ENCODE measurements around the gene WDFY3. TPM values are rescaled to one million over a fixed set of nuclear protein-coding genes. Genes with fewer than 3 reads are reported as not detected.

WDFY3 gene
- total and polyA plus RNA-seq, 4 experiments from 2014 or later: 1.2 to 2.7 (median 2.1) TPM; not detected in 1

DNA sequence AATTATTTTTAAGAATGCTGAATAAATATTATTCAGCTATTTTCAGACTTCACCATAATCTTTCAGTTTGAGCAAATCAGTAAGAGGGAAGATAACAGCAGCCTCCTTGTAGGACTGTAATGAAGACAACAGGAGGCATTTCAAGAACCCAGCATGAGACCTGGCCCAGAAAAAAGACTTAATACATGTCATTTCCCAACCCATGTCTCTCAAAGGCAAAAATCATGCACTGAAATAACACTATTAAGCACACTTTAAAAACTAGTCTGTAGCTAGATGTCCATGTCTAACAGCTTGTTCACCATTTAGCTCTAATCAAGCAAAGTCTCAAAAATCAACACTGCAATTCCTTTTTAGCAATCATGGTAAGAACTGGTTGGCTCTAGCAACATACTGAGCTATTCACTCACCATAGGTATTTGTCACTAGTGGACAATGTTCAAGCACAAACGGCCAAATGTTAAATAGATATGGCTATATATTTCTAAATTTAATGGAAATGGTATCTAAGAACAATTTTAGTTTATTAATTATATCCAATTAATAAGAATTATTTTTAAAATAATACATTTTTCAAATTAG, 109.9 kb downstream of the WDFY3 start:
- Histone ChIP-seq H3K27me3 (ENCODE audit: insufficient read depth, low read length) (no peaks in the 10 kb centered on the region), H3K27ac (ENCODE audit: low read depth, low read length) (no peak overlapping the region), H3K9me3 (ENCODE audit: control insufficient read depth in 1 of 2, low read length in 2 of 2) (no peaks in the 10 kb centered on the region), H3K36me3 (ENCODE audit: insufficient read depth, low read length) (no peaks in the 10 kb centered on the region), H3K4me3 (ENCODE audit: low read length in 2 of 2) (no peak overlapping the region), H3K4me1 (ENCODE audit: insufficient read depth, low read length) (no peaks in the 10 kb centered on the region)
- Mint-ChIP-seq H3K4me3 (no peak overlapping the region), H3K36me3 (no peaks in the 10 kb centered on the region), H3K9me3 (no peaks in the 10 kb centered on the region), H3K27ac (no peak overlapping the region), H3K4me1 (no peaks in the 10 kb centered on the region), H3K27me3 (peaks cover 0 to 1% of the 10 kb centered on the region in 2 donors)
- POLR2A ChIA-PET (ENCODE audit: partially characterized antibody): no interaction called here
- intact Hi-C loops (cut with micrococcal nuclease): no loop called here
- CTCF ChIA-PET (ENCODE audit: partially characterized antibody): no interaction called here
- DNase-seq: no peak

GRCh38 chr4:84855774-84856173, 110.7 kb downstream of the WDFY3 start:
- H3K4me1 ChIP-seq (ENCODE audit: insufficient read depth, low read length): no peaks in the 10 kb centered on the region
- no peak overlapping the region for H3K4me3 ChIP-seq (ENCODE audit: low read length in 2 of 2)
- H3K9me3 ChIP-seq (ENCODE audit: control insufficient read depth in 1 of 2, low read length in 2 of 2): no peaks in the 10 kb centered on the region
- no peaks in the 10 kb centered on the region for H3K27me3 ChIP-seq (ENCODE audit: insufficient read depth, low read length)
- ChIA-PET CTCF (ENCODE audit: partially characterized antibody) (no interaction called here), POLR2A (ENCODE audit: partially characterized antibody) (no interaction called here)
- Mint-ChIP-seq H3K27ac (no peak overlapping the region), H3K27me3 (peaks cover 0 to 1% of the 10 kb centered on the region in 2 donors), H3K36me3 (no peaks in the 10 kb centered on the region), H3K9me3 (no peaks in the 10 kb centered on the region), H3K4me1 (no peaks in the 10 kb centered on the region), H3K4me3 (no peak overlapping the region)
- intact Hi-C loops (cut with micrococcal nuclease): no loop called here
- DNase-seq: no peak
- H3K36me3 ChIP-seq (ENCODE audit: insufficient read depth, low read length): no peaks in the 10 kb centered on the region
- no peak overlapping the region for H3K27ac ChIP-seq (ENCODE audit: low read depth, low read length)

DNA sequence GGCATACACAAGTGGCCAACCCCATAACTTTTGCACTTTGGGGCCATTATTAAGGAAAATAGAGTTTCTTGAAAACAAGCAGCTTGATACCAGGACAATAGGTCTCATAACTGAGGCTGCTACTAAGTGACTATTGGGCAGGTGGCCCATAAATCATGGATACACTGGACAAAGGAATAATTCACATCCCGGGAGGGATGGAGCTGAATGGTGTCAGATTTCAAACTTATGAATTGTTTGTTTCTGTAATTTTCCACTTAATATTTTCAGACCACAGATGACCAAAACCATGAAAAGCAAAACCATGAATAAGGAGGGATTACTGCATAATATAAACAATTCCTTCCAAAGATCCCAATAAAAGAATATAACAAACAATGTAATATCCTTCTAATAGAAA, 114.4 kb downstream of the WDFY3 start:
- intact Hi-C loops (cut with micrococcal nuclease): no loop called here
- ChIA-PET CTCF (ENCODE audit: partially characterized antibody) (no interaction called here), POLR2A (ENCODE audit: partially characterized antibody) (no interaction called here)

GRCh38 chr4:84849051-84849640, 117.3 kb downstream of the WDFY3 start:
- no peak for DNase-seq
- Mint-ChIP-seq H3K9me3 (peaks cover 0 to 2% (median 0%) of the 10 kb centered on the region in 8 donors), H3K27ac (peak overlapping the region in 1 of 7 donors; percentile 22), H3K36me3 (no peaks in the 10 kb centered on the region), H3K4me3 (no peak overlapping the region), H3K27me3 (no peaks in the 10 kb centered on the region), H3K4me1 (no peaks in the 10 kb centered on the region)
- Histone ChIP-seq H3K9me3 (ENCODE audit: control insufficient read depth in 1 of 2, low read length in 2 of 2) (no peaks in the 10 kb centered on the region), H3K4me3 (ENCODE audit: low read length in 2 of 2) (no peak overlapping the region), H3K36me3 (ENCODE audit: insufficient read depth, low read length) (no peaks in the 10 kb centered on the region), H3K27ac (ENCODE audit: low read depth, low read length) (no peak overlapping the region), H3K27me3 (ENCODE audit: insufficient read depth, low read length) (no peaks in the 10 kb centered on the region), H3K4me1 (ENCODE audit: insufficient read depth, low read length) (no peaks in the 10 kb centered on the region)
- POLR2A ChIA-PET (ENCODE audit: partially characterized antibody): no interaction called here
- intact Hi-C loops (cut with micrococcal nuclease): no loop called here
- CTCF ChIA-PET (ENCODE audit: partially characterized antibody): interaction anchor here (1.2 kb wide), 1 partner anchor 13 kb away, joined by 3 read pairs; no protein-coding TSS in a partner anchor

More for the DNA sequence above, 114.4 kb downstream of the WDFY3 start:
- H3K27me3 Mint-ChIP-seq: no peaks in the 10 kb centered on the region
- Histone ChIP-seq H3K9me3 (ENCODE audit: control insufficient read depth in 1 of 2, low read length in 2 of 2) (no peaks in the 10 kb centered on the region), H3K27me3 (ENCODE audit: insufficient read depth, low read length) (no peaks in the 10 kb centered on the region), H3K36me3 (ENCODE audit: insufficient read depth, low read length) (no peaks in the 10 kb centered on the region), H3K4me1 (ENCODE audit: insufficient read depth, low read length) (no peaks in the 10 kb centered on the region), H3K4me3 (ENCODE audit: low read length in 2 of 2) (no peak overlapping the region), H3K27ac (ENCODE audit: low read depth, low read length) (no peak overlapping the region)
- H3K9me3 Mint-ChIP-seq: peaks cover 0 to 2% (median 0%) of the 10 kb centered on the region in 8 donors
- no peaks in the 10 kb centered on the region for H3K36me3 Mint-ChIP-seq
- H3K4me1 Mint-ChIP-seq: no peaks in the 10 kb centered on the region
- no peak for DNase-seq
- H3K4me3 Mint-ChIP-seq: no peak overlapping the region
- H3K27ac Mint-ChIP-seq: no peak overlapping the region

GRCh38 chr4:84848432-84848831, 118.1 kb downstream of the WDFY3 start:
- Mint-ChIP-seq H3K27ac (no peak overlapping the region), H3K36me3 (no peaks in the 10 kb centered on the region), H3K4me3 (no peak overlapping the region), H3K9me3 (peaks cover 0 to 2% (median 0%) of the 10 kb centered on the region in 8 donors), H3K27me3 (no peaks in the 10 kb centered on the region), H3K4me1 (no peaks in the 10 kb centered on the region)
- no peaks in the 10 kb centered on the region for H3K27me3 ChIP-seq (ENCODE audit: insufficient read depth, low read length)
- intact Hi-C loops (cut with micrococcal nuclease): no loop called here
- ChIA-PET CTCF (ENCODE audit: partially characterized antibody) (interaction anchor here (1.2 kb wide), 1 partner anchor 12 kb away, joined by 3 read pairs; no protein-coding TSS in a partner anchor), POLR2A (ENCODE audit: partially characterized antibody) (no interaction called here)
- H3K4me1 ChIP-seq (ENCODE audit: insufficient read depth, low read length): no peaks in the 10 kb centered on the region
- no peak overlapping the region for H3K4me3 ChIP-seq (ENCODE audit: low read length in 2 of 2)
- no peak overlapping the region for H3K27ac ChIP-seq (ENCODE audit: low read depth, low read length)
- H3K9me3 ChIP-seq (ENCODE audit: control insufficient read depth in 1 of 2, low read length in 2 of 2): no peaks in the 10 kb centered on the region
- no peak for DNase-seq
- H3K36me3 ChIP-seq (ENCODE audit: insufficient read depth, low read length): no peaks in the 10 kb centered on the region

DNA sequence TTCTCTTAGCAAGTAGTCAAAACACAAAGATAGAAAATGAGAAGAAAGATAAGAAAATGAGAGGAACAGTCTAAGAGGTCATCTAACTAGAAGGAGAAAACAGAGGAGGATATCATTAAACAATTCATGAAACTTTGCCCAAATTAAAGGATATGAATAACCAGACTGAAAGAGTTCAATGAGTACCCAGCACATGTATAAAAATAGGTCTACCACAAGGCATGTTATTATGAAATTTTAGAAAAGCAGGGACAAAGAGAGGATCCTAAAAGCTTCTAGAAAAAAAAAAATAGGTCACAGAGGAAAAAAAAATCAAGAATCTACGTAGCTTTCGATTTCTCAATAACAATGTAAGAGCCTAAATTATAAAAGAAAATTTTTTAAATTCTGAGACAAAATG, 118.5 kb downstream of the WDFY3 start:
- H3K27me3 ChIP-seq (ENCODE audit: insufficient read depth, low read length): no peaks in the 10 kb centered on the region
- no peaks in the 10 kb centered on the region for H3K4me1 Mint-ChIP-seq
- no peak overlapping the region for H3K4me3 ChIP-seq (ENCODE audit: low read length in 2 of 2)
- no peaks in the 10 kb centered on the region for H3K36me3 ChIP-seq (ENCODE audit: insufficient read depth, low read length)
- H3K27me3 Mint-ChIP-seq: no peaks in the 10 kb centered on the region
- intact Hi-C loops (cut with micrococcal nuclease): no loop called here
- DNase-seq: no peak
- H3K27ac Mint-ChIP-seq: no peak overlapping the region
- H3K4me3 Mint-ChIP-seq: no peak overlapping the region
- no peaks in the 10 kb centered on the region for H3K9me3 ChIP-seq (ENCODE audit: control insufficient read depth in 1 of 2, low read length in 2 of 2)
- H3K36me3 Mint-ChIP-seq: no peaks in the 10 kb centered on the region
- no peaks in the 10 kb centered on the region for H3K4me1 ChIP-seq (ENCODE audit: insufficient read depth, low read length)
- ChIA-PET POLR2A (ENCODE audit: partially characterized antibody) (no interaction called here), CTCF (ENCODE audit: partially characterized antibody) (interaction anchor here (1.2 kb wide), 1 partner anchor 11 kb away, joined by 3 read pairs; no protein-coding TSS in a partner anchor)
- no peak overlapping the region for H3K27ac ChIP-seq (ENCODE audit: low read depth, low read length)
- H3K9me3 Mint-ChIP-seq: peaks cover 0 to 2% (median 0%) of the 10 kb centered on the region in 8 donors

DNA sequence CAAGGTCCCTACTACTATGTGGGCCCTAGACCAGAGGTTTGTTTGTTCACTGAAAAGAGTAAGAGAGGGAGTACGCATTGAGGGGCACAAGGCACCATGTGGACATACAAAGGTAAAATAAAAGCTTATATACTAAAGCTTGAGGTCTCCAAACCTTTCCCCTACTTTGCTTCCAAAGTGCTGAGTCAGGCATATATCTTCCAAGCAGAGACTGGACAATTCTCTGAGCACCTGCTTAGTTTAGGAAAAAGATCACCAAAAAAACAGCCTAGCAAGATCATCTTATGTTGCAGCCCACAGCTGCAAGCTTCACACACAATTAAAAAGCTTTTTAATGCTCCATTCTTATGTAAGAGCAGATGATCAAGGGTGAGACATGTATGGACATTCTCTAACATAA, 119.5 kb downstream of the WDFY3 start:
- Mint-ChIP-seq H3K27ac (no peak overlapping the region), H3K4me1 (no peaks in the 10 kb centered on the region), H3K27me3 (no peaks in the 10 kb centered on the region), H3K4me3 (no peak overlapping the region), H3K36me3 (no peaks in the 10 kb centered on the region), H3K9me3 (peaks cover 0 to 2% (median 0%) of the 10 kb centered on the region in 8 donors)
- Histone ChIP-seq H3K36me3 (ENCODE audit: insufficient read depth, low read length) (no peaks in the 10 kb centered on the region), H3K27me3 (ENCODE audit: insufficient read depth, low read length) (no peaks in the 10 kb centered on the region), H3K4me1 (ENCODE audit: insufficient read depth, low read length) (no peaks in the 10 kb centered on the region), H3K27ac (ENCODE audit: low read depth, low read length) (no peak overlapping the region), H3K4me3 (ENCODE audit: low read length in 2 of 2) (no peak overlapping the region), H3K9me3 (ENCODE audit: control insufficient read depth in 1 of 2, low read length in 2 of 2) (no peaks in the 10 kb centered on the region)
- ChIA-PET CTCF (ENCODE audit: partially characterized antibody) (no interaction called here), POLR2A (ENCODE audit: partially characterized antibody) (no interaction called here)
- no peak for DNase-seq
- intact Hi-C loops (cut with micrococcal nuclease): no loop called here

All from CD4-positive, alpha-beta memory T cell (primary cell).